NCI-H345 (cell line): ENCODE measurements around the gene EEF1G.
"Not testable (repeated sequence)": the region's sequence is repeated elsewhere in the genome, so short reads cannot be mapped to it uniquely, and the experiment has no call there.

ENCODE experiments used
- DNase-seq: peaks from one replicate; lab custom pipeline; 2025; lab: John Stamatoyannopoulos, UW

Gene EEF1G, protein sequence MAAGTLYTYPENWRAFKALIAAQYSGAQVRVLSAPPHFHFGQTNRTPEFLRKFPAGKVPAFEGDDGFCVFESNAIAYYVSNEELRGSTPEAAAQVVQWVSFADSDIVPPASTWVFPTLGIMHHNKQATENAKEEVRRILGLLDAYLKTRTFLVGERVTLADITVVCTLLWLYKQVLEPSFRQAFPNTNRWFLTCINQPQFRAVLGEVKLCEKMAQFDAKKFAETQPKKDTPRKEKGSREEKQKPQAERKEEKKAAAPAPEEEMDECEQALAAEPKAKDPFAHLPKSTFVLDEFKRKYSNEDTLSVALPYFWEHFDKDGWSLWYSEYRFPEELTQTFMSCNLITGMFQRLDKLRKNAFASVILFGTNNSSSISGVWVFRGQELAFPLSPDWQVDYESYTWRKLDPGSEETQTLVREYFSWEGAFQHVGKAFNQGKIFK

DNA sequence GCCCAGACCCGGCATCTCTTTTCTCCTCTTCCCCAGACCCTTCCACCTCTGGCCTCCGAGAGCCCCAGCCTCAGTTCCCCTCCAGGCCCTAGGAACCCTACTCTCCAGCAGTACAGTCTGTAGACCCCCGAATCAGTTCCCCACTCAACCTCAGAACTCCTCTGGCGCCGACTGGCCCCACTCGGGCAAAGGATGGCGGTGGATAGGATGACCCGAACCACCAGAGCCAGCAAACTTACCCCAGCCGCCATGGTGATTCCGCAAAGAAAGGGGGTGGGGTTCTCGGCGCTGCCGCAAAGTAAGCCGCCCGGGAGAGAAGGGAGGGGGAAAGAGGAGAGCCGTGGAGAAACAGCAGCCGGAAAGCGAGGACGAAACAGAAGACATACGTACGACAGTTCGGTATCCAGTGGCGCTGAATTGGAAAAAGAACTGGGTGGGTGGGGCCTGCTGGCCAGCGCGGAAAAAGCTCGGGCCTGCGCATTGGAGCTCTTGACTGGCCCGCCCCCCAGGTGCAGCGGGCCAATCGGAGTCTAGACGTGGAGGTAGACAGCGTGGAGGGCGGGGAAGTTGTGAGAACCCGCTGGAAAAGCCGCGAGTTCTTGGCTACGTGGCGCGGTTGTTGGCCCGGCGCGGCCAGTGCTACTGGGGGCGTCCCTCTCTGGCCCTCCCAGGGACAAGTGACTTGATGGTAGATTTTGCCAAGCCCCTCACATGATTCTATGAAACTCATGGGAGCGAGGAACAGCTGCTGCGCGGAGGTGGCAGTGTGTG, at the start of gene EEF1G:
Gene EEF1G, minus strand, starts transcription at position 300 of the 771 bp plus-strand sequence. Its CDS starts 49 bp downstream, at position 251.
- peak; percentile 100 for DNase-seq

GRCh38 chr11:62622476-62623089, 48.9 kb upstream of the EEF1G start:
- no peak for DNase-seq

DNA sequence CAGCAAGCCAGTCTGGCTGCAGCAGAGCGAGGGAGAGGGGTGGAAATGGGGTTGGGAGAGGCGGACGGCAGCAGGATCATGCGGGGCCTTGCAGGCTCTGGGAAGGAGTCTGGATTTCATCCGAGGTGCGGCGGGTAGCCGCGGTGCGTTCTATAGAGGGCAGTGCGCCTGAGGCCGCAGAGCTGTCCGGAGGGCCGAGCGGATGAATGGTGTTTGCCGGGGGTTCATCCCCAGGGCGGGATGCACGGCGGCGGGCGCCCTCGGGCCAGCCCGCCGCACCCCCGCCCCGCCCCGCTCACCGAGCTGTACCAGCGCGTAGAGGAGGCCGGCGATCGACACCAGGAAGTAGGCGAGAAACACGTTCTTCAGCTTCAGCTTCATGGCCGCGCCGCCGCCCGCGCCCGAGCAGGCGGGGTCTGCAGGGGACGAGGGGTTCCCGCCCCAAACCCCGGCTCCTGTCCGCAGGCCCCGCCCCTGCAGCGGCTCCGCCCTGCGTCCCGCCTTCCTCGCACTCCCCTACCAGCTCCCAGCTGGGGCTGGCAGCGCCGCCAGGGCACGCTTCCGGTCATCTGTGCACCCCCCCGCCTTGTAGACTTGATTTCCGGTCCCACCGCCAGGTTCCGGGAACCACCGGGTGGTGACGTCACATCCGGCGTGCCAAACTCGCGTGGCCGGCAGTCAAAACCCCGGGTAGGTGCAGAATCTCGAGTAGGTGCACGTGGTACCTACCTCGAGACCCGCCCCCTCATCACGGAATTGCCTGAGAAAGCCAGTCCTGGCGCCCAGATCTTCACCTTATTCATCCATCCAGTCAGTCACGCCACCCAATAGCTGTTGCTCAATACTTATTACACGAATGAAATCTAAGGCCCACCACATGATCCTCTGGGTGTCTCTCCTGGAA, 48.1 kb upstream of the EEF1G start, which contains the start of gene B3GAT3:
Gene B3GAT3, minus strand, starts transcription at position 420 of the 904 bp plus-strand sequence. Its CDS starts 39 bp downstream, at position 381.
- peak; percentile 99 for DNase-seq

DNA sequence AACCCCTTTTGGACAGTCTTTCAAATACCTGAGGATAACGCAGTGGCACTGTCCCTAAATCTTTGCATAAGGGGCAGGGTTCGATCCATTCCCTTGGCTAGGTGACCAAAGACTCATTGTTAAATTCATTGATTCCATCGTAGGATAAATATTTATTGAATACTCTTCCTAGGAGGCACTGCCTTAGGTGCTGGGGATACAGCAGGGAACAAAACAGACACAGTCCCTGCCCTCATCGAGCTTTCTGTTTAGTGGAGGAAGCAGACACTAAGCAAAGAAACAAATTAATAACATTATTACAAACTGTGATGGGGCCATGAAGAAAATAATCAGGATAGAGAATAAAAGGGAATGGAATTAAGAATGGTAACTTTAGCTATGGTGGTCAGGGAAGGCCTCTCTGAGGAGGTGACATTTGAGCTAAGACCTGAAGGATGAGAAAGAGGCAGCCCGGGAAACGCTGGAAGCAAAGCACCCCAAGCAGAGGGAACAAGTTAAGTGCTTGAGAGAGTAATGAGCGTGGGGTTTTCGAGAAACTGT, 47.4 kb upstream of the EEF1G start:
- no peak for DNase-seq

DNA sequence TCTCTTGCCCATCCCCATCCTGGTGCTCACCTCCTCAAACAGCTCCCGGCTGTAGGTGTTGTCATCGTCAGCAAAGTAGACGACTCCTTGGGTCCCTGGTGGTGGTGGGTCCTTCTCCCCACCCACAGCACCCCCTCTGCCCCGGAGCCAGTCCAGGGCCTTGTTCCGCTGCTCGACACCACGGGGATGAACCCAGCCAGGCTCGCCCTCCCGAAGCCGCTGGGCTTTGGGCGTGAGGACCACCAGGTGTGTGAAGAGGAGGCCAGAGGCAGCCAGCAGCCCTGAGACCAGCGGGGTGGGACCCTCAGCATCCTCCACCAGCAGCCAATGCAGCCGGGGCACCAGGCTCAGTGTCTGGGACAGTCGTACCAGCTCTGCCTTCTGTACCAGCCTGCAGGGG, 43.3 kb upstream of the EEF1G start:
- DNase-seq, result not testable (repeated sequence)

DNA sequence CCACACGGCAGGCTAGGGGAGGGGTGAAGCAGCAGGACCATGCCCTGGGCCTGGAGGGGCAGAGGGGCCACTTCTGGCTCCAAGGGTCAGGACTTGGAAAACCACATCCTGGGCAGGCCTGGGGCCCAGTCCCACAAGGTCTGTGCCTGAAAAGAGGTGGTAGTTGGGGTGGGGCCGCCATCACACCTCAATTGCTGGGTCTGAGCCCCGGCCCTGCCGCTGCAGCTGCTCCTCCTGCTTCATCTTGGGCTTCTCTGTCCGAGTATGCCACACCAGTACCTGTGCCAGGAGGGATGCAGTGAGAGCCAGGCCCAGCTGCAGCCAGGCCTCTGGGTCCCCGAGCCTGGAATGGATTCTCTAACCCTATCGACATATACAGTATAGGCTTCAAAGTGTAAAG, 41.8 kb upstream of the EEF1G start:
- no peak for DNase-seq

- DNase-seq, result no peak
Measured at GRCh38 chr11:62614275-62614674, 40.6 kb upstream of the EEF1G start.

DNA sequence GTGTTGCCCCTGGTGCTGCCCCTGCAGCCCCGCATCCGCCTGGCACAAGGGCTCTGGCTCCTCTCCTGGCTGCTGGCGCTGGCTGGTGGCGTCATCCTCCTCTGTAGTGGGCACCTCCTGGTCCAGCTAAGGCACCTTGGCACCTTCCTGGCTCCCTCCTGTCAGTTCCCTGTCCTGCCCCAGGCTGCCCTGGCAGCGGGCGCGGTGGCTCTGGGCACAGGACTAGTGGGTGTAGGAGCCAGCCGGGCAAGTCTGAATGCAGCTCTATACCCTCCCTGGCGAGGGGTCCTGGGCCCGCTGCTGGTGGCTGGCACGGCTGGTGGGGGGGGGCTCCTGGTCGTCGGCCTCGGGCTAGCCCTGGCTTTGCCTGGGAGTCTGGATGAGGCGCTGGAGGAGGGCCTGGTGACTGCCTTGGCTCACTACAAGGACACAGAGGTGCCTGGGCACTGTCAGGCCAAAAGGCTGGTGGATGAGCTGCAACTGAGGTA, 39.6 kb upstream of the EEF1G start:
- DNase-seq, result no peak

- DNase-seq, result peak; percentile 76
Measured at GRCh38 chr11:62612366-62613290, 38.9 kb upstream of the EEF1G start, which contains the start of the genes EML3 and ROM1. EML3 (minus strand) TSS chr11:62612775; CDS start chr11:62612457, 318 bp downstream. ROM1 (plus strand) TSS chr11:62613257; CDS start chr11:62613282, 25 bp downstream.

GRCh38 chr11:62611705-62612365, 38.1 kb upstream of the EEF1G start:
- no peak for DNase-seq

- DNase-seq, result no peak
Measured at GRCh38 chr11:62610814-62611704, 37.4 kb upstream of the EEF1G start.

DNA sequence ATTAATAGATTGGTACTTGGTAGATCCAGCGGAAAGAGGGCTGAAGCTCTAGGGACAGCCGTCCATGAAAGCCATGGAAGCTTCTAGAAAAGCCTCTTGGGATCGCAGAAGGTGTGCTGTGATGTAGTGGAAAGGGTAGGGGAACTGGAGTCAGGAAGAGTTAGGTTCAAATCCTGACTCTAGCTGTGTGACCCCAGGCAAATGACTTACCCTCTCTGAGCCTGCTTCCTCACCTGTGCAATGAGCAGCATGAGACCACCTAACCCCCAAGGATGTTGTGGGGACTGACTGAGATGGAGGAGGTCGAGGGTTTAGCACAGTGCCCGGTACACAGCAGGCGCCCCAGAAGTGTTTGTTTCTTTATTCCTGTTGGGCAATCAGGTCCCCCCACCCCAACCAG, 36.7 kb upstream of the EEF1G start:
- DNase-seq, result no peak

- no peak for DNase-seq
Measured at GRCh38 chr11:62608776-62609175, 35.1 kb upstream of the EEF1G start.

DNA sequence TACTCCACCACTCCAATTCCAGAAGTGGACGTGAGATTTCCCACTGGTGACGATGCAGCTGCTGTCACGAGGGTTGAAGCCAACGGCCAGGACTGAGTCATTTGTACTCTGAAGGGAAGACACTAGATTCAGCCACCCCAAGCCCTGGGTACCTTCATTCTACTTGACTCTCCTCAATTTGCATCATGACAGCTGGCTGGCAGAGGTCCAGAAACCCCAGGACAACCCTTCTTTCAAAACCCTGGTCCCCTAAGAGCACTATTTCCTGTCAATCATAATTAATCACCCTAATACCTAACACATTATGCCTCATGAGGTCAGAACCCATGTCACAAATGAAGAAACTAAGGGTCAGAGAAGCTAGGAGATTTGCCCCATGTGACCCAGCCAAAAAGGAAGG, 34.0 kb upstream of the EEF1G start:
- no peak for DNase-seq

DNA sequence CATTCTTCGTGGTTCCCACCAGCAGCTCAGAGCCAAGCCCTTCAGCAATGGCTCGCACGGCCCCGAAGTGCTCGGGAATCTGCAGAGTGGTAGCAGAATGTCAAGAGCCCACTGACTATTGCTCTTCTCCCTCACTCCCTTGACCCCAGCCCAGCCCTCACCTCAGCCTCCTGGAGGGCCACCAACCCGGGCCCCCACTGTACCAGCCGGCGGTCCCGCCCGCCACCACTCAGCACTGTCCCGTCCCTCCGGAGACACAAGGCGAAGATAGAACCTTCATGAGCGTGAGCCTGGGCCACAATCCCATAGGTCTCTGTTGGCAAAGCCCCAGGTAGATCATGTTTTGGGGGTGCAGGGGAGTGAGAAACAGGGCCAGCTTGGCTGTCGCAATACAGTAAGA, 32.2 kb upstream of the EEF1G start:
- DNase-seq, result no peak

DNA sequence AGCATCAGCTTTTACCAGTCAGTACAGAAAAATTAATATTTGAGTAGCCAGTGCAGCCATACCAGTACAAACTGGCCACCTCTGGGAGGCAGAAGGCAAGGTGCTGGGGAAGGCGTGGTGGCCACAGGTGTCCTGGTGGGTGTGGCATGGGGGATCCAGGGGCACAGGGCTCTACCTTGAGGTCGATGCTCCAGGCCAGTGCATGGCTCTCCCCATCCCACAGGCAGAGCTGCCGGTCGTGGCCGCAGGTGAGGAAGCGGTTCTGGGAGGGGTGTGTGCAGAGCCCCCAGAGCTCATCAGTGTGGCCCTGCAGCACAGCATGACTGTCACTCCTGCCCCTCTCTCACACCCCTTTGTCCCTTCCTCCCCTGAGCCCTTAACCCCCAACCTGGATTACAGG, 31.8 kb upstream of the EEF1G start:
- no peak for DNase-seq

GRCh38 chr11:62604460-62605120, 30.9 kb upstream of the EEF1G start:
- DNase-seq, result no peak
